Karpas-422 (cell line): Measurements from ENCODE around the gene MLH3. TPM values are rescaled to one million over a fixed set of nuclear protein-coding genes. Genes with fewer than 3 reads are reported as not detected.

Experiments
- DNase-seq: peaks from one replicate; pipeline ENCODE4 v3.0.0-alpha.2; 2015
- H2AFZ ChIP-seq: fragments of 200-600 bp; sonication (generic); 2 replicates; pipeline ENCODE4 v1.6.1; 2014; ENCODE audit warnings: antibody characterized with exemption, low read length, mixed read lengths
- H3K27ac ChIP-seq: fragments of 200-600 bp; sonication (generic); 2 replicates; pipeline ENCODE4 v1.5.1; 2014; ENCODE audit warnings: mild to moderate bottlenecking, low read length, moderate library complexity
- H3K27me3 ChIP-seq: fragments of 200-600 bp; sonication (generic); 2 replicates; pipeline ENCODE4 v1.6.1; 2014; ENCODE audit warnings: low read length, mixed read lengths
- H3K36me3 ChIP-seq: fragments of 200-600 bp; sonication (generic); 2 replicates; pipeline ENCODE4 v1.6.1; 2014; ENCODE audit warnings: low read length, mixed read lengths; ENCODE audit not compliant: insufficient read depth
- H3K4me1 ChIP-seq: fragments of 200-600 bp; sonication (generic); 2 replicates; pipeline ENCODE4 v1.6.1; 2014; ENCODE audit warnings: mild to moderate bottlenecking, low read length, mixed read lengths
- H3K4me2 ChIP-seq: fragments of 200-600 bp; sonication (generic); 2 replicates; pipeline ENCODE4 v1.6.1; 2014; ENCODE audit warnings: low read length, low read depth, mild to moderate bottlenecking; ENCODE audit not compliant: poor library complexity, severe bottlenecking
- H3K4me3 ChIP-seq: fragments of 200-600 bp; sonication (generic); 2 replicates; pipeline ENCODE4 v1.5.1; 2014; ENCODE audit warnings: mild to moderate bottlenecking, antibody characterized with exemption, low read length, mixed read lengths
- H3K79me2 ChIP-seq: fragments of 200-600 bp; sonication (generic); 2 replicates; pipeline ENCODE4 v1.6.1; 2014; ENCODE audit warnings: mild to moderate bottlenecking, low read length, mixed read lengths
- H3K9ac ChIP-seq: fragments of 200-600 bp; sonication (generic); 2 replicates; pipeline ENCODE4 v1.6.0; 2014; ENCODE audit warnings: low read length
- H3K9me2 ChIP-seq: fragments of 200-600 bp; sonication (generic), shearing (Covaris generic); replicated peaks from 2 replicates; pipeline ENCODE4 v1.6.0; 2014; ENCODE audit warnings: mild to moderate bottlenecking, low read length, moderate library complexity; ENCODE audit not compliant: insufficient read depth
- H3K9me3 ChIP-seq: fragments of 300-700, 200-600 bp; sonication (generic); 2 replicates; pipeline ENCODE4 v1.6.1; 2014; ENCODE audit warnings: low read length, mixed read lengths
- H4K20me1 ChIP-seq: fragments of 200-600 bp; sonication (generic); 2 replicates; pipeline ENCODE4 v1.6.1; 2014; ENCODE audit warnings: mild to moderate bottlenecking, antibody characterized with exemption, low read length, low read depth; ENCODE audit not compliant: insufficient read depth
- total RNA-seq: library from RNA; depleted of rRNA; stranded (reverse); fragments of >200 nt; shearing (Covaris generic); gene quantifications from 2 replicates; pipeline ENCODE4 v1.2.3, GENCODE V29; 2014; ENCODE audit warnings: low replicate concordance

MLH3 gene
- total RNA-seq, 1 experiment from 2014 or later, result 71.5 TPM

DNA sequence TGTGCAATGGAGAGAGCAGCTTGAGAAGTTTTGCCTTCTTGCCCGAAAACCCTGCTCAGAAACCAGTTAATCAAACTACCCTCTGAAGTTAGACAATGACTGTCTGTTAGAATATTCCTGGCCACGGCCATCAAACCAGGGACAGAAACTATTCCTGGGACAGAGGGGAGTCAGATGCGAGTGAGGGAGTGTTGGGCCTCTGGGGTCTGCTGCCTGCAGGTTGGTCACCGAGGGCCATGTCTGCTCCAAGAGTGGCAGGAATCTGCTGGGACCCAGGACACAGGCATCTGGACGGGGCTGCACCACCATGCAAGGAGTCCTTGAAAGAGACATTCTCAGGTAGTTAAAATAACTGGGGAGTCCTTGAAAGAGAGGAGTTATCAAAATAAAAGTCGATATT, 65.5 kb downstream of the MLH3 start:
- DNase-seq, result no peak
- Histone ChIP-seq H3K4me1 (no peaks in the 10 kb centered on the region), H3K9me2 (no peaks in the 10 kb centered on the region), H3K27ac (no peak overlapping the region), H2AFZ (no peak overlapping the region), H3K4me3 (no peak overlapping the region), H3K27me3 (no peaks in the 10 kb centered on the region), H3K4me2 (no peak overlapping the region), H3K36me3 (no peaks in the 10 kb centered on the region), H4K20me1 (no peaks in the 10 kb centered on the region), H3K9me3 (no peaks in the 10 kb centered on the region), H3K9ac (no peak overlapping the region), H3K79me2 (no peaks in the 10 kb centered on the region)

DNA sequence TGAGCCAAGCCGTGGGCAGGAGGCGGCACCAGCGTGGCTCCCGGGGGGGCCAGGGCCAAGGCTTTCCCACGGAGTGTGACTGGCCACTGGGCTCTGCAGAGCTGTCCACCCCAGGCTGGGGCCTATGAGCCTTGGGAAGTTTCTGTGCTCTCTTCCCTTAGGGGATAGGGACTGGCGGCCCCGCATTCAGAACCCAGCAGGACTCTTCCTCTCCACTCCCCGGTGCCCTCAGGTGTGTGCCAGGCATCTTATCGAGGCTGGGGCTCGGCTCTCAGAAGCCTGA, 66.3 kb downstream of the MLH3 start:
- Histone ChIP-seq H3K27me3 (no peaks in the 10 kb centered on the region), H3K4me1 (no peaks in the 10 kb centered on the region), H3K36me3 (no peaks in the 10 kb centered on the region), H3K4me3 (no peak overlapping the region), H2AFZ (no peak overlapping the region), H3K9ac (no peak overlapping the region), H3K27ac (no peak overlapping the region), H3K9me3 (no peaks in the 10 kb centered on the region), H3K4me2 (no peak overlapping the region), H3K9me2 (no peaks in the 10 kb centered on the region), H3K79me2 (no peaks in the 10 kb centered on the region), H4K20me1 (no peaks in the 10 kb centered on the region)
- DNase-seq, result no peak

DNA sequence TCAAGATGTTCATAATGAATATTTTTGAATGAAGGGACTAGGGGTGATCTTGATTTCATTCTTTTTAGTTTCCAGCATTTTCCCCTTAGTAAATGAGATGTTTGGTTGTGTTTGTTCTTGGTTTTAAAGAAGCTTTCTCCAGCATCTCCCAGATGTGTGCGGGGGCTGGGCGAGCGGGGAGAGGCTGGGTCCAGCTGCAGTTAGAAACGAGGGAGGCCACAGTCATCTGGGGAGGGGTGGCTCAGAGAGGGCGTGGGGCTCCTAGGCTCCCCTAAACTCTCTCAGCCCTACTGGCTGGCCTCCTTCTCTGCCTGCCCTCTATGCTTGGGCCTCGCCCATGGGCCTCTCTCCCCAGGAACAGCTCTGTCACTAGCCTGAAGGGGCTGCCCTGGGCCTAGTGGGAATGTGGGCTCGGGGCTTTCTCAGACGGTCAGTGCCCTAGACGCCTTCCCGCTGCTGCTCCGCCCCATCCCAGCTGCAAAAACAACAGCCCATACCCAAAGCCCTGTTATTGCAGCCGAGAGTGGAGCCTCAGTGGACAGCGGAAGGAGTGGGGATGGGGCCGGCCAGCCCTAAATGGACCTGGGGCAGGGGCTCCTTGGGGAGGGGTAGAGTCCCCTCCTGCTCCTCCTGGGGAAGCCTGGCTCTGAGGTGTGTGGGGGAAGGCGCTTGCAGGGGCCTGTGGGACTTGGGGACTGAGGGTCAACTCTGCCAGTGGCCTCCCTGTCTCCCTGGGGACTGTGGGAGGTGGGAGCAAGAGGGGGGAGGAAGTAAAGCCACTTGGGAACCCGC, 66.8 kb downstream of the MLH3 start:
- no peak overlapping the region for H3K9ac ChIP-seq
- H3K4me1 ChIP-seq, result no peaks in the 10 kb centered on the region
- no peak overlapping the region for H3K4me3 ChIP-seq
- no peak for DNase-seq
- no peak overlapping the region for H3K27ac ChIP-seq
- no peaks in the 10 kb centered on the region for H3K79me2 ChIP-seq
- H4K20me1 ChIP-seq, result no peaks in the 10 kb centered on the region
- H3K27me3 ChIP-seq, result no peaks in the 10 kb centered on the region
- H3K9me3 ChIP-seq, result no peaks in the 10 kb centered on the region
- H3K4me2 ChIP-seq, result no peak overlapping the region
- H2AFZ ChIP-seq, result no peak overlapping the region
- H3K36me3 ChIP-seq, result no peaks in the 10 kb centered on the region
- H3K9me2 ChIP-seq, result no peaks in the 10 kb centered on the region

DNA sequence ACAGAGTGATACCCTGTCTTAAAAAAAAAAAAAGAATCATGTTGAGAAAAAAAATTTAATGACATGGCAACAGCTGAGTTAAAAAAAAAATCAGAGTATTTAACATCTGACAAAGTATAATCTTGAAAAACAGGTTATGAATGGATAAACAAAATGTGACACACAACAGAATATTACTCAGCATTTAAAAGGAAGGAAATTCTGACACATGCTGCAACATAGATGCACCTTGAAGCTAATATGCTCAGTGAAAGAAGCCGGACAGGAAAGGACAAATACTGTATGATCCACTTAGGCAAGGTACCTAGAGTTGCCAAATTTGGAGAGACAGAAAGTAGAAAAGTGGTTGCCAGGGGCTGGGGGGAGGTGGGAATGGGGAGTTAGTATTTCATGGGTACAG, 67.9 kb downstream of the MLH3 start:
- DNase-seq, result no peak
- Histone ChIP-seq H3K4me1 (no peaks in the 10 kb centered on the region), H3K27ac (no peak overlapping the region), H3K27me3 (no peaks in the 10 kb centered on the region), H2AFZ (no peak overlapping the region), H3K9me2 (no peaks in the 10 kb centered on the region), H3K9me3 (no peaks in the 10 kb centered on the region), H3K79me2 (no peaks in the 10 kb centered on the region), H3K4me3 (no peak overlapping the region), H3K9ac (no peak overlapping the region), H4K20me1 (no peaks in the 10 kb centered on the region), H3K36me3 (no peaks in the 10 kb centered on the region), H3K4me2 (no peak overlapping the region)

DNA sequence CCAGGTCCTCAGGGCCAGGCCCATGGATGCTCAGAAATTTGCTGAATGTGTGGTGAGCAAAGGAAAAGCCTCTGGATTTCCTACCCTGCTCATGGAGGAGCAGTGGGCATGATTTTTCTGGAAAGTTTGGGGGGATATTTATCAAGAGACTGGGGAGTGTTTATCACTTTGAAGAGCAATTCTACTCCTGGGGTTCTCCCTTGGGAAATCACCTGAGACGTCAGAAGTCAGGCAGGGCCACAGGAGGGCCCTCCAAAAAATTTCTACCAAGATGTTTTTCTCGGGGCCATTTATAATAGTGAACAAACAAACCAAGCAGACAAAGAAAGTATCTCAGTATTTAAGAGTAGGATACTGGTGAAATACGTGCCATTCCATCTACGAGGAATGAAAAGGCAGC, 68.6 kb downstream of the MLH3 start:
- H3K79me2 ChIP-seq, result no peaks in the 10 kb centered on the region
- H3K27ac ChIP-seq, result no peak overlapping the region
- no peak overlapping the region for H3K9ac ChIP-seq
- H3K4me1 ChIP-seq, result no peaks in the 10 kb centered on the region
- no peaks in the 10 kb centered on the region for H3K9me3 ChIP-seq
- H3K4me2 ChIP-seq, result no peak overlapping the region
- DNase-seq, result no peak
- H3K4me3 ChIP-seq, result no peak overlapping the region
- H3K9me2 ChIP-seq, result no peaks in the 10 kb centered on the region
- H3K36me3 ChIP-seq, result no peaks in the 10 kb centered on the region
- H2AFZ ChIP-seq, result no peak overlapping the region
- H3K27me3 ChIP-seq, result no peaks in the 10 kb centered on the region
- H4K20me1 ChIP-seq, result no peaks in the 10 kb centered on the region

- no peak for DNase-seq
- Histone ChIP-seq H3K79me2 (no peaks in the 10 kb centered on the region), H3K9me3 (no peaks in the 10 kb centered on the region), H3K4me2 (no peak overlapping the region), H3K27me3 (no peaks in the 10 kb centered on the region), H4K20me1 (no peaks in the 10 kb centered on the region), H2AFZ (no peak overlapping the region), H3K9me2 (no peaks in the 10 kb centered on the region), H3K27ac (no peak overlapping the region), H3K4me3 (no peak overlapping the region), H3K4me1 (no peaks in the 10 kb centered on the region), H3K36me3 (no peaks in the 10 kb centered on the region), H3K9ac (no peak overlapping the region)
Measured at GRCh38 chr14:74981833-74982232, 69.4 kb downstream of the MLH3 start.

DNA sequence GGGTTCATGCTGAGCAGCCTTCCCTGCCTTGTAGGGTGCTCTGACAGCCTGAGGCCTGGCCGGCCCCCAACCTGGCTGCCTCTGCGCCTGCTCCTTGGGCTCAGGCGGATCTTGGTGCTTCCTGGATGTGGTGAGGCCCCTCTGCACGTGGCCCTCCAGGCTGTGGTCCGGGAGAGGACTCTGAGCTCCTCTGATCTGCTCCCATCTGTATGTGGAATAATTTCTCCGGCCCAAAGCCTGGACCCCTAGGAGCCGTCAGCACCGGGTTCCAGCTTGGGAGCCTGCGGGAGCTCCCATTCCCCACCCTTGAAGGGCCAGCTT, 69.8 kb downstream of the MLH3 start:
- H3K27ac ChIP-seq, result no peak overlapping the region
- H3K9ac ChIP-seq, result no peak overlapping the region
- no peak overlapping the region for H3K4me3 ChIP-seq
- H3K36me3 ChIP-seq, result no peaks in the 10 kb centered on the region
- H3K4me1 ChIP-seq, result no peaks in the 10 kb centered on the region
- no peak overlapping the region for H2AFZ ChIP-seq
- H3K9me3 ChIP-seq, result no peaks in the 10 kb centered on the region
- no peaks in the 10 kb centered on the region for H3K9me2 ChIP-seq
- DNase-seq, result no peak
- no peak overlapping the region for H3K4me2 ChIP-seq
- no peaks in the 10 kb centered on the region for H4K20me1 ChIP-seq
- no peaks in the 10 kb centered on the region for H3K79me2 ChIP-seq
- no peaks in the 10 kb centered on the region for H3K27me3 ChIP-seq

DNA sequence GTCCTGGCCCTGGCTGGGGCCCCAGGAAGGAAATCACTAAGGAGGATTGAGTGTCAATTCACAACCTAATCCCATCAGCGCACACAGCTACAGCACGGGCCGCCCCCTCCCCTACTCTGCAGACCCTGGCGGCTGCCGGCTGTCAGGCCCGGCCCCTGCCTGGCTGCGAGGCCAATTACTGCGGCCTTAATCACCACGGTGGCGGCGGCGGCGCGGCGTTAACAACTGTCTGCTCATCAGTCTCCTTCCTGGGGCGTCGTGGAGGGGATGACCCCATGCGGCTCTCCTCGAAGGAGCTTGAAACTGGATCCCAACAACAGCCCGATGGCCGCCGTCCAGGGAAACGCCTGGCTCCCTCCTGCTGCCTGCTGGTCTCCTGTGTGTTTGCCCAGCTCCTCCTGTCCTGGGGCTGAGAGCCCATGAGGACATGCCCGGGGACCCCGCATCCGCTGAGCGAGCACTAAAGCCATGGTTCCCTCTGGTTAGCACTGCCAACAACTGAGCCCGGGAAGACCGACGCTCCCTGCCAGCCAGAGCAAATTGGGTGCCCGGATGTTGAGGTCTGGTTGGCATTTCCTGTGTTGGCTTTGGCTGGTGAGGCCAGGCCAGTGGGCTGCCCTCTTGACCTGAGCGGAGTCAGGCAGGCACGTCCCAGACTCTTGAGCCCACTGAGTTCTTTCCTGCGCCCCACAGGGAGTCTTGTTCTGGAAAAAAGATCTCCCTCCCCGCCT, 70.4 kb downstream of the MLH3 start:
- Histone ChIP-seq H3K36me3 (no peaks in the 10 kb centered on the region), H3K27ac (no peak overlapping the region), H3K27me3 (no peaks in the 10 kb centered on the region), H3K79me2 (no peaks in the 10 kb centered on the region), H3K9ac (no peak overlapping the region), H3K4me3 (no peak overlapping the region), H3K9me3 (no peaks in the 10 kb centered on the region), H3K4me1 (no peaks in the 10 kb centered on the region), H3K9me2 (no peaks in the 10 kb centered on the region), H3K4me2 (no peak overlapping the region), H2AFZ (no peak overlapping the region), H4K20me1 (no peaks in the 10 kb centered on the region)
- DNase-seq, result no peak
